Measurements from ENCODE around the gene PKIB.

- TF ChIP-seq POLR2AphosphoS5 (IDR thresholded peaks at IDR 0.05; ENCODE audit: low read length) (no peak), POLR2A (IDR thresholded peaks at IDR 0.05; ENCODE audit: low read depth, low read length) (no peak), NFIC (IDR thresholded peaks at IDR 0.05; ENCODE audit: low read depth, low read length) (no peak), RFX5 (IDR thresholded peaks at IDR 0.05; ENCODE audit: low read depth, low read length) (no peak), EP300 (IDR thresholded peaks at IDR 0.05; ENCODE audit: borderline replicate concordance in 1 of 2, control insufficient read depth in 1 of 2, low read depth in 2 of 2, low read length in 2 of 2) (no peak), NR2C1 (IDR thresholded peaks at IDR 0.05) (no peak), IRF5 (IDR thresholded peaks at IDR 0.05; ENCODE audit: borderline replicate concordance) (no peak), ZBTB11 (CRISPR knock-in tag; IDR thresholded peaks at IDR 0.05) (no peak), SREBF2 (IDR thresholded peaks at IDR 0.05; ENCODE audit: low read length) (no peak), CTCF (IDR thresholded peaks at IDR 0.05 in 2 of 3, conservative IDR thresholded peaks at IDR 0.05 in 1 of 3; ENCODE audit: control insufficient read depth in 2 of 3, extremely low read depth in 1 of 3, insufficient read depth in 1 of 3, low read depth in 3 of 3, low read length in 3 of 3) (no peak), HDGF (IDR thresholded peaks at IDR 0.05) (no peak)
Measured at GRCh38 chr6:122758927-122759334, 148.7 kb downstream of the PKIB start.

Measured in GM12878 (cell line).